GM11168 (cell line): ENCODE data around the gene ARSD.
"Not testable (repeated sequence)": the region's sequence is repeated elsewhere in the genome, so short reads cannot be mapped to it uniquely, and the experiment has no call there.

Experiments used
- in situ Hi-C: fragments of 300-500 bp; cut with MboI; formaldehyde crosslinking; loops from one replicate; pipeline ENCODE4 v1.12.0; 2022; ENCODE audit warnings: low sequenced_read_pairs; ENCODE audit not compliant: unreplicated experiment

Gene ARSD

GRCh38 chrX:2933125-2933900 lies 4.2 kb upstream of the ARSD start:
- in situ Hi-C loops: no loop called here

GRCh38 chrX:2931612-2932011 lies 2.5 kb upstream of the ARSD start:
- in situ Hi-C loops: no loop called here

GRCh38 chrX:2931155-2931554 lies 2.0 kb upstream of the ARSD start:
- in situ Hi-C loops: no loop called here

GRCh38 chrX:2928191-2928582 lies 952 bp downstream of the ARSD start:
- in situ Hi-C loops: no loop called here

- in situ Hi-C loops: no loop called here
Observed at GRCh38 chrX:2926664-2927275, 2.4 kb downstream of the ARSD start.

- in situ Hi-C loops: not testable (repeated sequence)
Observed at GRCh38 chrX:2926255-2926654, 2.9 kb downstream of the ARSD start.

- in situ Hi-C loops: no loop called here
Observed at GRCh38 chrX:2924151-2924550, 5.0 kb downstream of the ARSD start.

- in situ Hi-C loops: no loop called here
Observed at GRCh38 chrX:2921750-2922149, 7.4 kb downstream of the ARSD start.

- in situ Hi-C loops: no loop called here
Observed at GRCh38 chrX:2921193-2921592, 7.9 kb downstream of the ARSD start.

- in situ Hi-C loops: no loop called here
Observed at GRCh38 chrX:2917767-2918166, 11.4 kb downstream of the ARSD start.

- in situ Hi-C loops: no loop called here
Observed at GRCh38 chrX:2913118-2913517, 16.0 kb downstream of the ARSD start.

GRCh38 chrX:2910109-2910508 lies 19.0 kb downstream of the ARSD start:
- in situ Hi-C loops: no loop called here

- in situ Hi-C loops: no loop called here
Observed at GRCh38 chrX:2908125-2908685, 20.9 kb downstream of the ARSD start.

- in situ Hi-C loops: no loop called here
Observed at GRCh38 chrX:2907295-2907694, 21.8 kb downstream of the ARSD start.

- in situ Hi-C loops: no loop called here
Observed at GRCh38 chrX:2903366-2903765, 25.8 kb downstream of the ARSD start.

- in situ Hi-C loops: no loop called here
Observed at GRCh38 chrX:2902841-2903240, 26.3 kb downstream of the ARSD start.

GRCh38 chrX:2901367-2902036 lies 27.6 kb downstream of the ARSD start:
- in situ Hi-C loops: no loop called here

GRCh38 chrX:2898846-2899512 lies 30.2 kb downstream of the ARSD start:
- in situ Hi-C loops: no loop called here

GRCh38 chrX:2897690-2898623 lies 31.2 kb downstream of the ARSD start:
- in situ Hi-C loops: not testable (repeated sequence)

GRCh38 chrX:2897311-2897689 lies 31.8 kb downstream of the ARSD start:
- in situ Hi-C loops: no loop called here
